A549 (cell line): ENCODE results near the gene TEN1. TPM values are rescaled to one million over a fixed set of nuclear protein-coding genes. Genes with fewer than 3 reads are reported as not detected.

Experiments
- ATAC-seq, 2 experiments: fragments of 200-7000 bp in 1 of 2; fragments of >200 bp in 1 of 2; cut with Nextera tagmentation in 1 of 2; cut with Tn5 transposase in 1 of 2; 3 replicates each; pipeline versions ENCODE4 v1.8.0 to v1.9.1; 2018 to 2020; ENCODE audit warnings: mild to moderate bottlenecking in 1 of 2, moderate library complexity in 1 of 2
- CTCF ChIA-PET: fragments of 300-600 bp; sonication (Branson Sonifier 250); formaldehyde crosslinking; extraction: SDS; loops from one replicate; lab custom pipeline; 2021; ENCODE audit warnings: antibody characterized with exemption, inconsistent platforms; lab: Yijun Ruan, JAX
- POLR2A ChIA-PET: fragments of 350-600 bp; formaldehyde crosslinking; extraction: SDS; loops from one replicate; lab custom pipeline; 2021; ENCODE audit warnings: antibody characterized with exemption, inconsistent platforms; lab: Yijun Ruan, JAX
- DNase-seq, 2 experiments: peaks; one replicate each; pipeline versions ENCODE4 v3.0.0 to v3.0.0-alpha.2; 2011 to 2016; ENCODE audit warnings: low read depth in 1 of 2, low spot score in 1 of 2
- FAIRE-seq: peaks from 2 replicates; lab custom pipeline; 2011; peaks lifted over from hg19 to GRCh38; lab: Jason Lieb, UNC
- H3K27ac ChIP-seq, 2 experiments: fragments of >200 bp; sonication (Bioruptor Twin); formaldehyde crosslinking; 3 replicates each; pipeline ENCODE4 v1.5.1; 2016 to 2017
- H3K4me1 ChIP-seq: fragments of >200 bp; sonication (Bioruptor Twin); formaldehyde crosslinking; 3 replicates; pipeline ENCODE4 v1.6.1; 2016
- H3K4me2 ChIP-seq: fragments of >200 bp; sonication (Bioruptor Twin); formaldehyde crosslinking; 3 replicates; pipeline ENCODE4 v1.6.1; 2016
- H3K4me3 ChIP-seq: fragments of >200 bp; sonication (Bioruptor Twin); formaldehyde crosslinking; 3 replicates; pipeline ENCODE4 v1.5.1; 2016
- H3K9me3 ChIP-seq: fragments of >200 bp; sonication (Bioruptor Twin); formaldehyde crosslinking; 3 replicates; pipeline ENCODE4 v1.6.1; 2016
- BHLHE40 ChIP-seq: IDR thresholded peaks from 2 replicates; pipeline ENCODE4 v1.6.1; 2012; ENCODE audit warnings: low read depth, low read length, inconsistent platforms
- EHF ChIP-seq: fragments of 250-450 bp; sonication (Bioruptor Pico); IDR thresholded peaks from 2 replicates; pipeline ENCODE4 v1.5.0; 2020; ENCODE audit warnings: mild to moderate bottlenecking
- FOSB ChIP-seq: fragments of 250-450 bp; sonication (Bioruptor Pico); IDR thresholded peaks from 2 replicates; pipeline ENCODE4 v1.5.0; 2020; ENCODE audit warnings: mild to moderate bottlenecking, moderate library complexity
- FOSL2 ChIP-seq, 2 experiments: fragments of 450-650 bp in 1 of 2; fragments of >200 bp in 1 of 2; sonication (Bioruptor Twin) in 1 of 2; formaldehyde crosslinking; IDR thresholded peaks; 2 replicates each; pipeline versions ENCODE4 v1.5.0 to v1.6.1; 2016 to 2020; ENCODE audit warnings: mild to moderate bottlenecking in 1 of 2, moderate library complexity in 1 of 2
- HDAC2 ChIP-seq: fragments of 200-600 bp; sonication (generic); IDR thresholded peaks from 2 replicates; pipeline ENCODE4 v1.6.1; 2016
- JUNB ChIP-seq: fragments of >200 bp; sonication (Bioruptor Twin); formaldehyde crosslinking; IDR thresholded peaks from 2 replicates; pipeline ENCODE4 v1.6.1; 2016
- KDM1A ChIP-seq: fragments of 200-600 bp; sonication (generic); IDR thresholded peaks from 2 replicates; pipeline ENCODE4 v1.6.1; 2016; ENCODE audit warnings: low read depth, mild to moderate bottlenecking
- MYC ChIP-seq: IDR thresholded peaks from 2 replicates; pipeline ENCODE4 v1.6.1; 2012; ENCODE audit warnings: mild to moderate bottlenecking, inconsistent platforms, low read length, improper control_type of control experiment, borderline replicate concordance
- NFE2L2 ChIP-seq: fragments of 150-350 bp; conservative IDR thresholded peaks from 2 replicates; pipeline ENCODE4 v1.6.1; 2014; ENCODE audit warnings: low read length
- POLR2AphosphoS2 ChIP-seq: conservative IDR thresholded peaks from 2 replicates; pipeline ENCODE4 v1.6.1; 2012; ENCODE audit warnings: low read length, improper control_type of control experiment, inconsistent platforms
- RFX5 ChIP-seq: fragments of 450-650 bp; IDR thresholded peaks from 2 replicates; pipeline ENCODE4 v1.7.1; 2014; ENCODE audit warnings: antibody characterized with exemption, mild to moderate bottlenecking, moderate library complexity
- RNF2 ChIP-seq: fragments of 200-600 bp; sonication (generic); IDR thresholded peaks from 2 replicates; pipeline ENCODE4 v1.6.1; 2016; ENCODE audit warnings: low read depth, mild to moderate bottlenecking, antibody characterized with exemption, moderate library complexity, borderline replicate concordance
- TFCP2L1 ChIP-seq: fragments of 250-450 bp; sonication (Bioruptor Pico); IDR thresholded peaks from 2 replicates; pipeline ENCODE4 v1.5.0; 2021; ENCODE audit warnings: mild to moderate bottlenecking
- ZNF302 ChIP-seq: fragments of 250-450 bp; sonication (Bioruptor Pico); IDR thresholded peaks from 2 replicates; pipeline ENCODE4 v1.9.0; 2021; ENCODE audit warnings: inconsistent platforms, mild to moderate bottlenecking, moderate library complexity
- WGBS: methylation state at CpG from one replicate; pipeline ENCODE4 v1.1.6; 2017; ENCODE audit errors: missing lambda C conversion rate; 5-methylcytosine and 5-hydroxymethylcytosine counted together
- polyA plus RNA-seq, 4 experiments: library from polyadenylated mRNA; depleted of rRNA in 3 of 4; stranded (reverse); fragments of >200 nt; fragmentation: RNase III in 1 of 4; extraction: RNeasy Plus Mini Kit Qiagen cat#74134 plus additional on column Dnase treatment in 1 of 4; gene quantifications; 2 replicates in 3 of 4; 3 replicates in 1 of 4; pipeline ENCODE4 v1.2.3, GENCODE V29; 2011 to 2017
- TF ChIP-seq, protein P1 (sequence below): IDR thresholded peaks from 2 replicates; pipeline ENCODE4 v1.6.1; 2012
- TF ChIP-seq, protein P2 (sequence below): fragments of >200 bp; sonication (Bioruptor Twin); formaldehyde crosslinking; IDR thresholded peaks from 3 replicates; pipeline ENCODE4 v1.5.1; 2016
- TF ChIP-seq, protein P3 (sequence below): fragments of 200-600 bp; sonication (generic); IDR thresholded peaks from 2 replicates; pipeline ENCODE4 v1.6.1; 2016; ENCODE audit warnings: antibody characterized with exemption, mild to moderate bottlenecking, moderate library complexity
- TF ChIP-seq, protein P4 (sequence below): fragments of 150-350 bp; IDR thresholded peaks from 2 replicates; pipeline ENCODE4 v1.6.1; 2014; ENCODE audit warnings: low read depth, mild to moderate bottlenecking, low read length
- TF ChIP-seq, protein P5 (sequence below): fragments of 250-450 bp; sonication (Bioruptor Pico); IDR thresholded peaks from 2 replicates; pipeline ENCODE4 v1.5.0; 2021; ENCODE audit warnings: mild to moderate bottlenecking, moderate library complexity, borderline replicate concordance
- TF ChIP-seq, protein P6 (sequence below): fragments of 250-450 bp; sonication (Bioruptor Pico); IDR thresholded peaks from 2 replicates; pipeline ENCODE4 v1.5.0; 2020; ENCODE audit warnings: low read depth, mild to moderate bottlenecking, moderate library complexity

Gene TEN1
- polyA plus RNA-seq, 2 of the 4 experiments (the other 2 are of a cell fraction), result 11.8 to 15.7 TPM

DNA sequence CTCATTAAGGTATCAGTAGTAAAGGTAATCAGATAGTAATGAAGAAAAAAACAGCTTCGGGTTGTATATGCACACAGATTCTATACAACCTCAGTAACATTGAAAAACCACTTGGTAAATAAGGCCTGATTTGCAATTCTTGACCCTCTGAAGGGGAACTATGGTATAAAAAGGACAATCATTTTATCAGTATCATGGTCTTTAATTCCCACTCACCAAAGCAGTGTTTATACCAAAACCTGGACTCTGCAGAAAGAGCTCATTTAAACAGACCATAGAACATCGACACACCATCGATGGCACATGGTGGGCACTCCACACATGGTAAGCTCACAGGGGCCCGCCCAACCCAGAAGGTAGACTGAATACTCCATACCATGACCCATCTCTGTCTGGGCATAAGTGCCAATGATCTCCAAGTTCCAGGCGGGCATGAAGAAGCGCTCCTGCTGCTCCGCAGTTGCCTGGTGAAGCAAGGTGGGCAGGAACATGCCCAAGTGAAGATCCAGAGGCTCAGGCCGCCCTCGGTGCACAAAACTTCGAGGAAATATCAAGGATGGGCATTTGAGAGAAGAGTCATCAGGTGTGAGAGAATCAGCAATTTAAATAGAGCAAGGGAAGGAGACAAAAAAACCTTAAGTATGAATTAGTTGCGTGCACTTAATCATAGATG, 19.1 kb upstream of the TEN1 start:
- Histone ChIP-seq H3K4me3 (no peak overlapping the region), H3K27ac (no peak overlapping the region), H3K9me3 (no peaks in the 10 kb centered on the region), H3K4me1 (peaks cover 17% of the 10 kb centered on the region; the same call in 2 of the 3 replicates), H3K4me2 (peak overlapping the region; percentile 24)
- CTCF ChIA-PET, result interaction anchor here (0.7 to 3.4 kb wide), 14 partner anchors 9 to 320 kb away, joined by 3 to 17 read pairs (median 4); partner anchors contain the start of genes ACOX1 and CDK3
- POLR2A ChIA-PET, result no interaction called here
- ATAC-seq, result peak; percentile 34 to 52; a peak in 4 of 6 replicates
- DNase-seq, result no peak
- TF ChIP-seq ZNF302 (CRISPR knock-in tag) (no peak), RFX5 (no peak), EHF (CRISPR knock-in tag) (no peak), BHLHE40 (no peak), KDM1A (no peak), RNF2 (no peak), POLR2AphosphoS2 (no peak), HDAC2 (no peak), FOSL2 (IDR thresholded peaks at IDR 0.05) (no peak), FOSL2 (CRISPR knock-in tag; IDR thresholded peaks at IDR 0.05) (no peak), NFE2L2 (no peak), TFCP2L1 (CRISPR knock-in tag) (no peak), FOSB (CRISPR knock-in tag) (no peak), JUNB (no peak), MYC (no peak)
- TF ChIP-seq, protein P1, sequence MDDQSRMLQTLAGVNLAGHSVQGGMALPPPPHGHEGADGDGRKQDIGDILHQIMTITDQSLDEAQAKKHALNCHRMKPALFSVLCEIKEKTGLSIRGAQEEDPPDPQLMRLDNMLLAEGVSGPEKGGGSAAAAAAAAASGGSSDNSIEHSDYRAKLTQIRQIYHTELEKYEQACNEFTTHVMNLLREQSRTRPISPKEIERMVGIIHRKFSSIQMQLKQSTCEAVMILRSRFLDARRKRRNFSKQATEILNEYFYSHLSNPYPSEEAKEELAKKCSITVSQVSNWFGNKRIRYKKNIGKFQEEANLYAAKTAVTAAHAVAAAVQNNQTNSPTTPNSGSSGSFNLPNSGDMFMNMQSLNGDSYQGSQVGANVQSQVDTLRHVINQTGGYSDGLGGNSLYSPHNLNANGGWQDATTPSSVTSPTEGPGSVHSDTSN, result no peak
- TF ChIP-seq, protein P2, sequence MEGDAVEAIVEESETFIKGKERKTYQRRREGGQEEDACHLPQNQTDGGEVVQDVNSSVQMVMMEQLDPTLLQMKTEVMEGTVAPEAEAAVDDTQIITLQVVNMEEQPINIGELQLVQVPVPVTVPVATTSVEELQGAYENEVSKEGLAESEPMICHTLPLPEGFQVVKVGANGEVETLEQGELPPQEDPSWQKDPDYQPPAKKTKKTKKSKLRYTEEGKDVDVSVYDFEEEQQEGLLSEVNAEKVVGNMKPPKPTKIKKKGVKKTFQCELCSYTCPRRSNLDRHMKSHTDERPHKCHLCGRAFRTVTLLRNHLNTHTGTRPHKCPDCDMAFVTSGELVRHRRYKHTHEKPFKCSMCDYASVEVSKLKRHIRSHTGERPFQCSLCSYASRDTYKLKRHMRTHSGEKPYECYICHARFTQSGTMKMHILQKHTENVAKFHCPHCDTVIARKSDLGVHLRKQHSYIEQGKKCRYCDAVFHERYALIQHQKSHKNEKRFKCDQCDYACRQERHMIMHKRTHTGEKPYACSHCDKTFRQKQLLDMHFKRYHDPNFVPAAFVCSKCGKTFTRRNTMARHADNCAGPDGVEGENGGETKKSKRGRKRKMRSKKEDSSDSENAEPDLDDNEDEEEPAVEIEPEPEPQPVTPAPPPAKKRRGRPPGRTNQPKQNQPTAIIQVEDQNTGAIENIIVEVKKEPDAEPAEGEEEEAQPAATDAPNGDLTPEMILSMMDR, result no peak
- TF ChIP-seq, protein P3, sequence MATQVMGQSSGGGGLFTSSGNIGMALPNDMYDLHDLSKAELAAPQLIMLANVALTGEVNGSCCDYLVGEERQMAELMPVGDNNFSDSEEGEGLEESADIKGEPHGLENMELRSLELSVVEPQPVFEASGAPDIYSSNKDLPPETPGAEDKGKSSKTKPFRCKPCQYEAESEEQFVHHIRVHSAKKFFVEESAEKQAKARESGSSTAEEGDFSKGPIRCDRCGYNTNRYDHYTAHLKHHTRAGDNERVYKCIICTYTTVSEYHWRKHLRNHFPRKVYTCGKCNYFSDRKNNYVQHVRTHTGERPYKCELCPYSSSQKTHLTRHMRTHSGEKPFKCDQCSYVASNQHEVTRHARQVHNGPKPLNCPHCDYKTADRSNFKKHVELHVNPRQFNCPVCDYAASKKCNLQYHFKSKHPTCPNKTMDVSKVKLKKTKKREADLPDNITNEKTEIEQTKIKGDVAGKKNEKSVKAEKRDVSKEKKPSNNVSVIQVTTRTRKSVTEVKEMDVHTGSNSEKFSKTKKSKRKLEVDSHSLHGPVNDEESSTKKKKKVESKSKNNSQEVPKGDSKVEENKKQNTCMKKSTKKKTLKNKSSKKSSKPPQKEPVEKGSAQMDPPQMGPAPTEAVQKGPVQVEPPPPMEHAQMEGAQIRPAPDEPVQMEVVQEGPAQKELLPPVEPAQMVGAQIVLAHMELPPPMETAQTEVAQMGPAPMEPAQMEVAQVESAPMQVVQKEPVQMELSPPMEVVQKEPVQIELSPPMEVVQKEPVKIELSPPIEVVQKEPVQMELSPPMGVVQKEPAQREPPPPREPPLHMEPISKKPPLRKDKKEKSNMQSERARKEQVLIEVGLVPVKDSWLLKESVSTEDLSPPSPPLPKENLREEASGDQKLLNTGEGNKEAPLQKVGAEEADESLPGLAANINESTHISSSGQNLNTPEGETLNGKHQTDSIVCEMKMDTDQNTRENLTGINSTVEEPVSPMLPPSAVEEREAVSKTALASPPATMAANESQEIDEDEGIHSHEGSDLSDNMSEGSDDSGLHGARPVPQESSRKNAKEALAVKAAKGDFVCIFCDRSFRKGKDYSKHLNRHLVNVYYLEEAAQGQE, result no peak
- TF ChIP-seq, protein P4, sequence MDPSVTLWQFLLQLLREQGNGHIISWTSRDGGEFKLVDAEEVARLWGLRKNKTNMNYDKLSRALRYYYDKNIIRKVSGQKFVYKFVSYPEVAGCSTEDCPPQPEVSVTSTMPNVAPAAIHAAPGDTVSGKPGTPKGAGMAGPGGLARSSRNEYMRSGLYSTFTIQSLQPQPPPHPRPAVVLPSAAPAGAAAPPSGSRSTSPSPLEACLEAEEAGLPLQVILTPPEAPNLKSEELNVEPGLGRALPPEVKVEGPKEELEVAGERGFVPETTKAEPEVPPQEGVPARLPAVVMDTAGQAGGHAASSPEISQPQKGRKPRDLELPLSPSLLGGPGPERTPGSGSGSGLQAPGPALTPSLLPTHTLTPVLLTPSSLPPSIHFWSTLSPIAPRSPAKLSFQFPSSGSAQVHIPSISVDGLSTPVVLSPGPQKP, result no peak
- TF ChIP-seq, protein P5, sequence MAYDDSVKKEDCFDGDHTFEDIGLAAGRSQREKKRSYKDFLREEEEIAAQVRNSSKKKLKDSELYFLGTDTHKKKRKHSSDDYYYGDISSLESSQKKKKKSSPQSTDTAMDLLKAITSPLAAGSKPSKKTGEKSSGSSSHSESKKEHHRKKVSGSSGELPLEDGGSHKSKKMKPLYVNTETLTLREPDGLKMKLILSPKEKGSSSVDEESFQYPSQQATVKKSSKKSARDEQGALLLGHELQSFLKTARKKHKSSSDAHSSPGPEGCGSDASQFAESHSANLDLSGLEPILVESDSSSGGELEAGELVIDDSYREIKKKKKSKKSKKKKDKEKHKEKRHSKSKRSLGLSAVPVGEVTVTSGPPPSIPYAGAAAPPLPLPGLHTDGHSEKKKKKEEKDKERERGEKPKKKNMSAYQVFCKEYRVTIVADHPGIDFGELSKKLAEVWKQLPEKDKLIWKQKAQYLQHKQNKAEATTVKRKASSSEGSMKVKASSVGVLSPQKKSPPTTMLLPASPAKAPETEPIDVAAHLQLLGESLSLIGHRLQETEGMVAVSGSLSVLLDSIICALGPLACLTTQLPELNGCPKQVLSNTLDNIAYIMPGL (CRISPR knock-in tag), result no peak
- TF ChIP-seq, protein P6, sequence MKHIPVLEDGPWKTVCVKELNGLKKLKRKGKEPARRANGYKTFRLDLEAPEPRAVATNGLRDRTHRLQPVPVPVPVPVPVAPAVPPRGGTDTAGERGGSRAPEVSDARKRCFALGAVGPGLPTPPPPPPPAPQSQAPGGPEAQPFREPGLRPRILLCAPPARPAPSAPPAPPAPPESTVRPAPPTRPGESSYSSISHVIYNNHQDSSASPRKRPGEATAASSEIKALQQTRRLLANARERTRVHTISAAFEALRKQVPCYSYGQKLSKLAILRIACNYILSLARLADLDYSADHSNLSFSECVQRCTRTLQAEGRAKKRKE (CRISPR knock-in tag), result no peak
- 85% methylated on average over 11 of the region's 11 CpGs for WGBS
- no peak for FAIRE-seq
